Neural cell (in vitro differentiated cells): ENCODE data around the gene KSR2. TPM values are rescaled to one million over a fixed set of nuclear protein-coding genes. Genes with fewer than 3 reads are reported as not detected.

Experiments
- H2AFZ ChIP-seq: fragments of 200-600, 300-800 bp; sonication (generic), shearing (Covaris generic); 2 replicates; pipeline ENCODE4 v1.6.0; 2014; ENCODE audit warnings: low read depth, mild to moderate bottlenecking, antibody characterized with exemption, low read length, moderate library complexity
- H3F3A ChIP-seq: fragments of 200-600 bp; shearing (Covaris generic); 2 replicates; pipeline ENCODE4 v1.6.1; 2016; ENCODE audit warnings: mild to moderate bottlenecking, moderate library complexity, mixed read lengths, antibody characterized with exemption, low read length; ENCODE audit not compliant: insufficient read depth, poor library complexity, severe bottlenecking
- H3K27ac ChIP-seq: fragments of 200-600, 300-800 bp; sonication (generic), shearing (Covaris generic); 2 replicates; pipeline ENCODE4 v1.5.1; 2014; ENCODE audit warnings: mild to moderate bottlenecking, low read length, moderate library complexity
- H3K27me3 ChIP-seq: fragments of 300-800, 200-600 bp; sonication (generic), shearing (Covaris generic); 2 replicates; pipeline ENCODE4 v1.6.0; 2014; ENCODE audit warnings: mild to moderate bottlenecking, low read depth, low read length, moderate library complexity; ENCODE audit not compliant: insufficient read depth
- H3K36me3 ChIP-seq: fragments of 300-800, 200-600 bp; sonication (generic), shearing (Covaris generic); 2 replicates; pipeline ENCODE4 v1.5.1; 2014; ENCODE audit warnings: mild to moderate bottlenecking, antibody characterized with exemption, low read length, moderate library complexity; ENCODE audit not compliant: insufficient read depth
- H3K4me2 ChIP-seq: fragments of 300-800, 200-600 bp; sonication (generic), shearing (Covaris generic); 2 replicates; pipeline ENCODE4 v1.6.0; 2014; ENCODE audit warnings: mild to moderate bottlenecking, low read length
- H3K4me3 ChIP-seq: fragments of 300-800, 200-600 bp; sonication (generic), shearing (Covaris generic); 2 replicates; pipeline ENCODE4 v1.5.1; 2014; ENCODE audit warnings: mild to moderate bottlenecking, low read length, moderate library complexity
- H3K79me2 ChIP-seq: fragments of 200-600 bp; shearing (Covaris generic); replicated peaks from 2 replicates; pipeline ENCODE4 v1.6.0; 2014; ENCODE audit warnings: mild to moderate bottlenecking, low read length, moderate library complexity; ENCODE audit not compliant: insufficient read depth
- H3K9ac ChIP-seq: fragments of 300-800, 200-600 bp; sonication (generic), shearing (Covaris generic); 2 replicates; pipeline ENCODE4 v1.6.1; 2016; ENCODE audit warnings: mild to moderate bottlenecking, low read length, mixed read lengths
- H3K9me2 ChIP-seq: fragments of 200-600 bp; shearing (Covaris generic); 2 replicates; pipeline ENCODE4 v1.6.1; 2016; ENCODE audit warnings: mild to moderate bottlenecking, low read length, mixed read lengths; ENCODE audit not compliant: insufficient read depth
- H3K9me3 ChIP-seq: fragments of 200-600, 300-800 bp; sonication (generic), shearing (Covaris generic); 2 replicates; pipeline ENCODE4 v1.6.1; 2016; ENCODE audit warnings: mild to moderate bottlenecking, mixed run types, low read length, moderate library complexity, mixed read lengths
- H4K20me1 ChIP-seq: fragments of 200-600 bp; shearing (Covaris generic); 2 replicates; pipeline ENCODE4 v1.6.1; 2016; ENCODE audit warnings: mild to moderate bottlenecking, mixed run types; ENCODE audit not compliant: insufficient read depth
- CTCF ChIP-seq: fragments of 450-650 bp; IDR thresholded peaks from 2 replicates; pipeline ENCODE4 v1.5.1; 2014; ENCODE audit warnings: antibody characterized with exemption, mild to moderate bottlenecking, moderate library complexity; ENCODE audit not compliant: poor library complexity, severe bottlenecking
- EP300 ChIP-seq: fragments of 450-650 bp; conservative IDR thresholded peaks from 2 replicates; pipeline ENCODE4 v1.6.1; 2014; ENCODE audit warnings: antibody characterized with exemption, mild to moderate bottlenecking, moderate library complexity; ENCODE audit not compliant: poor library complexity, severe bottlenecking
- EZH2 ChIP-seq: fragments of 200-600, 300-800 bp; shearing (Covaris generic), sonication (generic); IDR thresholded peaks from 2 replicates; pipeline ENCODE4 v1.6.1; 2014; ENCODE audit warnings: antibody characterized with exemption, low read length, borderline replicate concordance, mild to moderate bottlenecking; ENCODE audit not compliant: insufficient read depth, poor library complexity, severe bottlenecking
- MXI1 ChIP-seq: fragments of 450-650 bp; conservative IDR thresholded peaks from 2 replicates; pipeline ENCODE4 v1.6.1; 2014; ENCODE audit warnings: antibody characterized with exemption, mild to moderate bottlenecking; ENCODE audit not compliant: poor library complexity, severe bottlenecking
- POLR2AphosphoS5 ChIP-seq: IDR thresholded peaks from 2 replicates; pipeline ENCODE4 v1.6.1; 2012
- RAD21 ChIP-seq: fragments of 450-650 bp; conservative IDR thresholded peaks from 2 replicates; pipeline ENCODE4 v1.6.1; 2014; ENCODE audit warnings: antibody characterized with exemption, mild to moderate bottlenecking, moderate library complexity
- REST ChIP-seq: IDR thresholded peaks from 2 replicates; pipeline ENCODE4 v1.6.1; 2012; ENCODE audit warnings: borderline replicate concordance
- SMC3 ChIP-seq: fragments of 450-650 bp; conservative IDR thresholded peaks from 2 replicates; pipeline ENCODE4 v1.6.1; 2014; ENCODE audit warnings: antibody characterized with exemption, mild to moderate bottlenecking, moderate library complexity; ENCODE audit not compliant: poor library complexity
- TAF1 ChIP-seq: IDR thresholded peaks from 2 replicates; pipeline ENCODE4 v1.6.1; 2012; ENCODE audit warnings: low read depth
- polyA plus RNA-seq: library from polyadenylated mRNA; depleted of rRNA; stranded (reverse); fragments of >200 nt; gene quantifications from 2 replicates; pipeline ENCODE4 v1.2.3, GENCODE V29; 2014

The KSR2 gene
- polyA plus RNA-seq, 1 donor from 2014 or later: 3.0 TPM

- H3K9ac ChIP-seq: no peak overlapping the region
These were observed 202.8 kb downstream of the KSR2 start for GRCh38 chr12:117766008-117766407.

GRCh38 chr12:117762143-117762542 is 206.6 kb downstream of the KSR2 start:
- H3K4me3 ChIP-seq: no peak overlapping the region
- no peak overlapping the region for H3K9ac ChIP-seq
- H2AFZ ChIP-seq: no peak overlapping the region
- H3K27ac ChIP-seq: no peak overlapping the region
- H3K9me2 ChIP-seq: no peaks in the 10 kb centered on the region
- H3F3A ChIP-seq: no peaks in the 10 kb centered on the region
- H4K20me1 ChIP-seq: no peaks in the 10 kb centered on the region
- H3K27me3 ChIP-seq: no peaks in the 10 kb centered on the region
- H3K36me3 ChIP-seq: no peaks in the 10 kb centered on the region
- no peak overlapping the region for H3K4me2 ChIP-seq
- H3K9me3 ChIP-seq: no peaks in the 10 kb centered on the region
- H3K79me2 ChIP-seq: no peaks in the 10 kb centered on the region
- TF ChIP-seq RAD21 (no peak), REST (no peak), MXI1 (no peak), CTCF (no peak), TAF1 (no peak), EP300 (no peak), POLR2AphosphoS5 (no peak)

More at GRCh38 chr12:117766008-117766407, 202.8 kb downstream of the KSR2 start:
- Histone ChIP-seq H4K20me1 (no peaks in the 10 kb centered on the region), H3K79me2 (no peaks in the 10 kb centered on the region), H3K27me3 (no peaks in the 10 kb centered on the region), H3K9me3 (no peaks in the 10 kb centered on the region), H3K36me3 (no peaks in the 10 kb centered on the region), H2AFZ (no peak overlapping the region), H3K4me3 (no peak overlapping the region), H3K4me2 (no peak overlapping the region), H3F3A (no peaks in the 10 kb centered on the region), H3K9me2 (no peaks in the 10 kb centered on the region), H3K27ac (no peak overlapping the region)
- TF ChIP-seq EZH2 (no peak), CTCF (no peak), REST (no peak), POLR2AphosphoS5 (no peak), MXI1 (no peak), SMC3 (no peak), EP300 (no peak), TAF1 (no peak)
